ENCODE measurements around the gene XYLT1.

The XYLT1 gene

DNA sequence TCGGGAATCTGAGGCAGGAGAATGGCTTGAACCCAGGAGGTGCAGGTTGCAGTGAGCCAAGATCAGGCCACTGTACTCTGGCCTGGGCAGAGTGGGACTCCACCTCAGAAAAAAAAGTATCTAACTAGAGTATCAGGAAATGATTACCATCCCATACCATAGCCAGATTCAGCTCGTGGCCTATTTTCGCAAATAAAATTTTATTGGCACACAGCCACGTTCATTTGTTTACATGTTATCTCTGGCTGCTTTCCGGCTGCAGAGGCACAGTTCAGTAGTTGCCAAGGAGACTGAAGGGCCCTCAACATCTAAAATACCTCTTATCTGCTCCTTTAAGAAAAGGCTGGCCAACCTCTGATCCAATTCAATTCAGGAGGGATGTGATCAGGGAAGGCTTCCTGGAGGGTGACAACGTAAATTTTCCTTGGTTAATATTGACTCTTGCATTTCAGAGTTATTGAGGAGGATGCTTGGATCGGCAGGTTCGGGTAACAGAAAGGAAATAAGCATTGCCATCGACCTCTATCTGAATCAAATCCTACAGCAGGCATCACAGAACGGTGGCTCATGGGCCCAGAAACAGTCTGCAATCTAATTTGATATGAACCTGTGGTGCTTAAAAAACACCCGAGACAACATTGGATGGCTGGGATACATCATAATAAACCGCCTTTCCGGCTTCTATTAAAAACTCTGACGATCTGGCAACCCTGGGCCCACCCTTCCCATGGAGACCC is 73.8 kb downstream of the XYLT1 start:
- no peak for DNase-seq (ENCODE audit: low spot score)

DNA sequence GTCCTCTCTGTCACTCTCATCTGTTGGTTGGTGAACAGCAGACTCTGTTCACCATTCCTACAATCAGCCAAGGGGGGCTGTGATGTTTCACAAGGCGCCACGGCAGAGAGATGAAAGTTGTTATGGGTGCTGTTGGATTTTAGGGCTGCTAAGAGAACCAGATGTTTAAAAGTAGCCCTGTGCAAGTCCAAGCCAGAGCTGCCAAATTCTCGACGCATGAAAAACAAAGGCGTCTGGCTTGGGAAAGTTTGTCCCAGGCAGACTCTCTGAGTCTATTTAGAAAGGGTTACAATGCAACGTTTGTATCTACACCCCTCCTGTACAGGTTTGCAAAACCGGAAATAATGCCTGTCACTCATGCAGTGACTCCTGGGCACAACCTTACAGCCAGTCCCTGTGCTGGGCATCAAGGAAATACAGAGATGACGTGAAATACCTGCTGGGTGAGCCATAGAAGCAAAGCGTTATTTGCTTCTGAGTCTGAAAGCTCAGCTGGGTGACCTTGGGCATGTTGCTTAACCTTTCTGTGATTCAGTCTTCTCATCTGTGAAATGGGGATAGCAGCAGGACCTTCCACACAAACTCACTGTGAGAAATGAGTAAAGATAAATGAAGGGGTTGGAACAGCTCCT is 74.8 kb downstream of the XYLT1 start:
- no peak for DNase-seq (ENCODE audit: low spot score)

DNA sequence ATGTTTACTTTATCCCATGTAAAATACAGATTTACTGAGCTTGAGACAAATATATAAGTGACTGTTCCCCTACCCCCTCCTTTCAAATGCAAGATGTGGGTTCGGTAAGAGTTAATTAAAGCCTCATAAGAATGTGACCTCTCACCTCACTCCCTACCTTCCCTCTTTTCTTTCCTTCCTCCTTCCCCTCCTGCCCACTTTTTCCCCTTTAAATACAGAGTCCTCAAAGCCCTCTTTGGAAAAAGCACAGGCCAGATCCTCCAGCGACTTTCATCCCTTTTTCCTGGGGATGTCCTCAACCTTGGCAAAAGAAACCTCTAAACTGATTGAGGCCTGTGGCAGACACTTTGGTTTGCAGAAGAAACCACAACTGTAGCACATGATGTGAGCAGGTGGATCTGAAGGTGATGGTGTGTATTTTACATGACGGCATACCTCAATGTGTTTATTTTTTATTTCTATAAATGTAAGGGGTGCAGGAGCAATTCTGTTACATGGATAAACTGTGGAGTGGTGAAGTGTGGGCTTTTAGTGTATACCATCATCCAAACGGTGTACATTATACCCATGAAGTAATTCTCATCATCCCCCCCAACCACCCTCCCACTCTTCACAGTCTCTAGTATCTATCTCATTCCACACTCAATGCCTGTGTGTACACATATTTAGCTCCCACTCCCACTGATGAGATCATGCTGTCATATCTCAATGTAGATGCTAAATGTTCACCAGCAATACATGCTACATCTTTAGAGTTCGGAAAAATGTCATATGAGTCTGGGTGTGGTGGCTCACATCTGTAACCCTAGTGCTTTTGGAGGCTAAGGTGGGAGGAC is 77.7 kb downstream of the XYLT1 start:
- no peak for DNase-seq (ENCODE audit: low spot score)

DNA sequence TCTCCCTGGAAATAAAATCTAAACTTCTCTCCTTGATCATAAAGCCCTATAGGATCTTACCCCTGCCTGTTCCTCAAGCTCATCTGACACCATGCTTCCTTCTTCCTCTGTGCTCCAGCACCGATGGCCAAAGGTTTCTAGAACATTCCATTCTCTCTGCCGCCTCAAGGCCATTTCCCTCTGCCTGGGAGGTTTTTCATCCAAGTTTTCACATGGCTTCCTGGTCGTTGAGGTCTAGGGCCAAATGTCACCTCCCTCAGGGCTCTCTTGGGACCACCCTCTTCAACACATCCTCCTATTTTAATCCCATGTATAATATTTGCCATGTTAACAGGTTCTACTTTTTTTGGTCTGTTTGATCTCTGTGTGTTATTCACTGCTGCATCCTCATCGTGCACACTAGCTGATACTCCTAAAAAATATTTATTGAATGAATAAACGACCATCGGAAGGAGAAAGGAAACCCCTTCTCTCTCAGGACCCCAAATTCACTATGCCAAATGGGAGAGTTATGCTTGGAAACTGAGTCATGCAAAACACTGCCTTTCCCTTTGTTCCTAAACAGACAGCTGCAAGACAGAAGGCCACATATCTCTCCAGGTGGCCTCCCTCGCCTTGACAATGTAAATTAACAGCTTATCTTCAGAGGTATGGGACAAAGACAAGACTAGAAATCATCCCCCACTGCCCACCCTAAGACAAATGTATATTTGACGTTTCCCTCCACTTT is 78.5 kb downstream of the XYLT1 start:
- no peak for DNase-seq (ENCODE audit: low spot score)

DNA sequence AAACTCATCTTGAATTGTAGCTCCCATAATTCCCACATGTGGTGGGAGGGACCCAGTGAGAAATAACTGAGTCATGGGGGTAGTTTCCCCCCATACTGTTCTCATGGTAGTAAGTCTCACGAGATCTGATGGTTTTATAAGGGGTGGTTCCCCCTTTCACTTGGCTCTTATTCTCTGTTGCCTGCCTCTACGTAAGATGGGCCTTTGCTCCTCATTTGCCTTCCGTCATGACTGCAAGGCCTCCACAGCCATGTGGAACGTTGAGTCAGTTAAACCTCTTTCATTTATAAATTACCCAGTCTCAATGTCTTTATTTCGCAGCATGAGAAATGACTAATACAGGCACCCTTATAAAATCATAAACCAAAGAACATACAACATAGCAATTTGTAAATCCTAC is 79.0 kb downstream of the XYLT1 start:
- DNase-seq (ENCODE audit: low spot score): no peak

DNA sequence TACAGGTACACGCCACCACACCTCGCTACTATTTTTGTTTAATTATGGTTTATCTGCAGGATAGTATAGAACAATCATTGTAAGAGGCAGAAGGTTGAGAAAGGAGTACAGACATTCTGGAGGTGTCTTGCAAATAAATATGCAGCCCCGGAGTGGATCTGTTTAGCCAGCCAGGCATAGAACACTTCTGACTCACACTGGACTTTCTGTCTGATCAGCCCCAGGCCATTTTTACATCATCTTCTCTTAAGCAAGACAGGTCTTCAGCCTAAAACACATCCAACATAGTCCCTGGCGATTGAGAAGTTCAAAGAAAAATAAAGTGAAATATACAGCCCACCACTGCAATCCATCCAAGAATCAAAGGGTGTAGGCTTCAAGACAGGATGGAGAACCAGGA is 81.4 kb downstream of the XYLT1 start:
- no peak for DNase-seq (ENCODE audit: low spot score)

DNA sequence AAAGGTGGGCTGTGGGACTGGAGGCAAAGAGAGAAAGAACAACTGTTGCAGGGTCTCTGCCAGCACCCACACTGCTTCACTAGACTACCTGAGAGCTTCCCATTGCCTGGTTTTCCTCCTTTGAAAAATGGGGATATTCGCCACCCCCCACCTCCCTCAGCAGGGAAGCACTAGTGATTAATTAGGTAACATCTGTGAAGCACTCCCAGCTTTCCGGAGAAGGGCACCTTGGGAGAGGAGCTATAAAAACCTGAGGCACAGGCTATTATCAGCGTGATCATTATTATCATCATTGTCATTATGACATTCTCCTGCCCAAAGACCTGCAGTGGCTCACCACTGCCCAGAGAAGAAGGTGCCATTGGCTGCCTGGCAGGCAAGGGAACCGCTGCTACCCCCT is 83.5 kb downstream of the XYLT1 start:
- no peak for DNase-seq (ENCODE audit: low spot score)

DNA sequence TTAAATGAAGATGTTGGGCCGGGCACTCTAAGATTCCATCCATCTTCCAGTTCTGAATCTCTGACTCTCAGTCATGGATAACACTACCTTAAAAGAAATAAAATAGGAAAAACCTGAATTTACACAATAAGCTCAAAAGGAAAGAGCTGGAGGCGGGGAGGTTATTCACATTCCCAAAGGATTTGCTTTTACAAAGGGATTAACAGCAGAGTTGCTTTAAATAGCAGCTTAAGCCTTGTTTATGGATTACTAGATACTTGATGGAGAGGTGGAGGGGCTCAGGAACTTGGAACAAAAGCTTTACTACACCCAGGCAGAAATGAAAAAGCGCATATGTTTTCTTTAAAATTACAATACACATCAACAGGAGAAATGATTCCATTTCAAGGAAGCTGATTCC is 84.5 kb downstream of the XYLT1 start:
- no peak for DNase-seq (ENCODE audit: low spot score)

DNA sequence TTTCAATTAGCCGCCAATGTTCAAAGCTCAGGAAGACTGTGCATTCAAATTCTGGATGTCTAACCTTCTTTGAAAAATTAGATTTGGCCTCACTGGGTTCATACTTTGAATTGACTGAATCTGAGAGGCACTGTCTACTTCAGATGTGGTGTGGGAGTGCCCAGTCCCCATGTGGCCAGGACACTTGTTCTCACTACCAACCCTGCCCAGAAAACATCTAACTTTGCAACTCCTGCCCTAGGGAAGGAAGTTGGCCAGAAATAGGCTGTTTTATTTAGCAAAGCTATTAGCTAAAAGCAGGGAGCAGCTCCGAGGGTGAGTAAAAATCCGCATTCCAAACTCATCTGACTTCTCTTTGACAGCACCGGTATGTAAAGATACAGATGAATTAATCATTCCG is 86.3 kb downstream of the XYLT1 start:
- no peak for DNase-seq (ENCODE audit: low spot score)

DNA sequence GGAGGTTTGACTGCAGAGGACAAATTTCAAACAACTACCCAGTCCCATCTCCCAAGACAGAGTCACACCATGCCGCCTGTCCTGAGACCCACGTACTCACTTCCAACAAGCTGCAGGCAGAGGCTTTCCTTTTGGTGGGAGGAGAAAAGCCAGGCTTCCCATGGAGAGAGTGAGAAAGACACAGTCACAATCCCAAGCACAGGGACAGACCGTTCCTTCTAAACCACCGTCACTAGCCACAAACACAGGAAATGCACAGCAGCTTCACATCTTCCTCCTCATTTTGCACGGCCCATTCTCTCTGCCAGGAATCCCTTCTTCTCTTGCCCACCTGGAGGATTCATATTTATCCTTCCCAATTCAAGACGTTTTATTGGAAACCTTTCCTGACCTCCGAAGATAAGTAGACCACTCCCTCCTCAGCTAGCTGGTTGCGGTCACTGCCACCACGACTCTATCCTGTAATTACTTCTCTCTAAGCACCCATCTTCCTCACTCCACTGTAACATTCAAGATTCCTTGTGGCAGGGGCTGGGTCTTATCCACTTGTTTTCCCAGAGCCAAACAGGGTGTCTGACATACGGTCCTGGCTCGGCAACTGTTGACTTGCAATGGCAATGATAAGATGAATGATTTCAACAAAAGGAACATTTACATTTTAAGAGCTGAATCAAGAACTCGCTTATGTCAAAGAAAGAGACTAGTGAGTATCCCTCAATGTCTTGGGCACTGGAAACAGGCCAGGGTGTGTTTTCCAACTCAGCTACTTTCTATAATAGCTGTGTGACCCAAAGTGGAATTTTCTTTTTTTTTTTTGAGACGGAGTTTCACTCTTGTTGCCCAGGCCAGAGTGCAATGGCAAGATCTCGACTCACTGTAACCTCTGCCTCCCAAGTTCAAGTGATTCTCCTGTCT is 87.6 kb downstream of the XYLT1 start:
- no peak for DNase-seq (ENCODE audit: low spot score)

DNA sequence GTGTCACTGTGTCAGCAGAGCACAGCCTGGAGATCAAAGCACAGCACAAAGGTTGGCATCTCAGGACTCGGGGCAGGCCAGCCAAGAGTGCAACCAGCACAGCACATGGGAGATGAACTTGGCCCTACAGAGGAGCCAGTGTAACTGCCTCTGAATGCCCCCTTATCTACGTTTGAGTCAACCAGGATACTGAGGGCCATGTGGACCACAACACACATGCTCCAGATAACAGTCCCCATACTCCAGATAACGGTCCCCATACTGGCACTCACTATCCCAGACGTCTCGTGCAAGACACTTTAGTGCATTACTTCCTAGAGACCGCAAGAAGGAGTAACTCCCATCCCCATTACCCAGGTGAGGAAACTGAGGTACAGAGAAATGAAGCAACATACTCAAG is 88.2 kb downstream of the XYLT1 start:
- DNase-seq (ENCODE audit: low spot score): no peak

DNA sequence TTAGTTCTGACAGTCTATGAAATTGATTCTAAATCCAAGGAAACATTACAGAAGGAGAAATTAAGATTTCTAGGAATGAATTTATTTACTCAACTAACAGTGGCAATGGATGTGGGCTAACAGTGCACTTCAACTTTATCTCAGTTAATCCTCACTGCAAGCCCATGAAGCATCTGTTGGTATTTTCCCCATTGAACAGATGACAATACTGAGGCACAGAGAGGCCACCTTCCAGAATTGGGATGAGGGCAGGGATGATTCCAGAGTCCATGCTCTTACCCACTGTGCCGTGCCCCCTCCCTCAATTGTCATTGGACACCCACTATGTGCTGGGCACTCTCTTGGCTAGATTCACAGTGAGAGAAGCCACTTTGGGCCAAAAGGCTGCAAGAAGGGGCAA is 89.0 kb downstream of the XYLT1 start:
- no peak for DNase-seq (ENCODE audit: low spot score)

DNA sequence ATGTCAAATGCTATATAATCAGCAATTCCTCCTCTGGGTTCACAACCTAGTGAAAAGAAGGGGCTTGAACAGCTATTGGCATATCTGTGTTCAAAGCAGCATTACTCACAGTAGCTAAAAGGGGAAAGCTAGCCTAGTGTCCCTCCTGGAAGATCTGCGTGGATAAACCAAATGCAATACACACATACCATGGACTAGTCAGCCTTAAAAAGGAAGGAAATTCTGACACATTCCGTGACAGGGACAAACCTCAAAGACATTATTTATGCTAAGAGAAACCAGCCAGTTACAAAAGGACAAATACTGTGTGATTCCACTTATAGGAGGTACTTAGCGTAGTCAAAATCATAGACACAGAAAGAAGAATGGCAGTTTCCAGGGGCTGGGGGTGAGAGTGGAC is 90.1 kb downstream of the XYLT1 start:
- DNase-seq (ENCODE audit: low spot score): no peak

DNA sequence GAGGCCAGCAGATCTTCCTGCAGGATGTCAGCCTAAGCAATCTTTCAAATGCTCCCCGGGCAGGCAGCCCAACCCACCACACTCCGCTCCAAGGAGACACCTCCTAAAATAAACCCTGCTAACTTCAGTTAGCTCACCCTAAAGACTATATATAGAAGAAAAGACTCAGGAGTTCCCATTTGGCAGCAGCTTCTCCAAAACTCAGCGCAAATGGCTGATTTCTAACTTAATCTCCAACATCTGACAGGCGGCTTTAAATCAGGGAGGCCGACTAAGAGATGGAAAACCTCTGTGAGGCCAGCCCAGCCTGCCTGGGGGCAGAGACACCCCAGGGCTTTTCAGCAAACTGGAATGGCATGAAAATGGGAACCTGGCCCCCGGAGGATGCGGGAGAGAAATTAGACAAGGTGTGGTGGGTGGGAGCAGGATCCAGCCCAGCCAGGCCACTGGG is 91.6 kb downstream of the XYLT1 start:
- DNase-seq (ENCODE audit: low spot score): no peak

DNA sequence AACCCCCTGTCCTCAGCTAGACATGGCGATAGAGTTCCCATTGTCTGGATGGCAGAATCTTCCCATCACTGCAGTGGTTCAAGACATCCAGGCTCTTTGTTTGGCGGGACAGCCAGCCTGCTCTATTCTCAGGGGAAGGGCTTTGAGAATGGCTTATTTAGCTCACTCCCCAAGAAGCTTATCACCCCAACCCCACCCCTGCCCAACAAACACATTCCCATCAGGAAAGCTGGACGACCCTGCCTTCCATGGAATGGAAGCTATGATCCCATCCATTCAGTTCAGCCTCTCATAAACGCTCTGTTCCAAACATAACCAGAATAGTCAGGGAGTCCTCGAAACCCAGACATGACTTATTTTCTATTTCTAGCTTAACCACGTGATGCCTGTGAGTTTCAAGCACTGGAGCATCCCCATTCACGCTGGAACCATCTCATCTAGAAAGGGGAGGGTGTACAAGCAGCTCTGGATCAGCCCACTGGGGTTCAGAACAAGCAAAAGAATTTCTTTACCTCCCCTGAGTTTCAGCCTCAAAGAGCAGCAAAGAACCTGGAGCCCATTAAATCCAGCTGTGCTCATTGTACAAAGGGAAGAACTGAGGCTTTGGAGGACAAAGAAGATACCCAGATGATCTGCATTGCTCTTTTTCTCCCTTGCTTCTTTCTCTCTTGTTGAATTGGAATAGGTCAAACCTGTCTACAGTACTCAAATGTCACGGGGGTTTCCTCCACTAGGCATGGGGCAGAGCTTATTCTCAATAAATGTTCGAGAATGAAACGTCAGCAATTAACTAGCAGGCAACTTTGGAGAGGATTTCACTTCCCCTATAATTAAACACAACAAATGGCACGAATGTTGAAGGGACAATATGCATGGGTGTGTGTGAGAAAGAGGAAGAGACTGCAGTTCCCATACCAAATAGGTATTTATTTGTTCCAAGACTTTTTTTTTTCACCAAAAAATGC is 93.1 kb downstream of the XYLT1 start:
- DNase-seq (ENCODE audit: low spot score): no peak

DNA sequence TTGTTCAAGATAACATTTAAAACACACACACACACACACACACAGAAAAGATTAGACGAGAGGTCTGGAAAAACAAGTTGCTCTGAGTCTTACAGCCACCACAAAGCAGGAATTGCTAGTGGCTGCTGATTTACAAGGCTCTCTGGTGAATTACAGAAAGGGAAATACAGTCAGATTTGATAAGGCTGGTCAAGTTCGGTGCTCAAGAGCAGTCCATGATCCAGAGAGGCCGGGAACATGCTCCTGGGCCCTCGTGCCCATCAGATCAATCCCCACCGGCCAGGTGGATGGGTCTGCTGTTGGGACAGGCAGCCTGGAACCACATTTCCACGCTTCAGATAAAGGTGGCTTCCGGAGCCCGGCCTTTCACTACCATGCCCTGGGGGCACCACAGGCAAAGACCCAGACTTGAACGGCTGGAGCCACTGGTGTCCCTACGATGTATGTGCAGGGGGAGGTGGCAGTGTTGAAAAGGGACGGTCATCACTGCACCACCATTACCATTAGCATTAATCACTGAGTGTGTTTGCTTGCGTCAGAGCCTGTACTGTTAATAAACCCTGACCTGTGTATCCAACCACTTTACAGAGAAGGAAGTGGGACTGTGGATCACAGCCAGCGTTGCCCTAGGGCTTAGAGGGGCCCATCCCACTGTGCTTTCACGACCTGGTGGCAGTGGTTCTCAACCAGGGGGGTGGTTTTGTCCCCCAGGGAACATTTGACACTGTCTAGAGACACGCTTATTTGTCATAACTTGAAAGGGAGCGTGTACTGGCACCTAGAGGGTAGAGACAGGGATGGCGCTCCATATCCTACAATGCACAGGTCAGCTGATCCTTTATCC is 95.1 kb downstream of the XYLT1 start:
- no peak for DNase-seq (ENCODE audit: low spot score)

DNA sequence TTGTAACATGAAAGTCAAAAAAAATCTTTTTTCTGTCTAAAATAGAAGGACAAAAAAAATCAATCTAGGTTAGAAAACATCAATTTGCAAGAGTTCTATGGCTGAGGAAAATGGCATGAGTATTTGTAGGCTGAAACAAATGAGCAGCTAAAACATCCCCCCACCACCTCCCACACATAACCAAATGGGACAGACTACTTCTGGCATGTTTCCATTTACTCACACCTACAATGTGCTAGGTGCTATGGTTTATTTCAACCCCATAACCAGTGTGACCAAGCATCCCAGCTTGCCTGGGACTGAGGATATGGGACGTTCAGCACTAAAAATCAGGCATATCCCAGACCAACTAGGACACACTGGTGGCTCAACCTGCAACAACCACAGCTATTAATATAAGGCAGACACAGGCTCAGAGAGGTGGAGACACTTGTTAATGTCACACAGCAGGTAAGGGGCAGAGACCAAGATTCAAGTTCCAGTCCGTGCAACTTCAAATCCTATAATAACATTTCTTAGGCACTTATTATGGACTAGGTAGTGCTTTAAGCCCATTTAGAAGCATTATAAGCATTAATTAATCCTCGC is 96.0 kb downstream of the XYLT1 start:
- no peak for DNase-seq (ENCODE audit: low spot score)

DNA sequence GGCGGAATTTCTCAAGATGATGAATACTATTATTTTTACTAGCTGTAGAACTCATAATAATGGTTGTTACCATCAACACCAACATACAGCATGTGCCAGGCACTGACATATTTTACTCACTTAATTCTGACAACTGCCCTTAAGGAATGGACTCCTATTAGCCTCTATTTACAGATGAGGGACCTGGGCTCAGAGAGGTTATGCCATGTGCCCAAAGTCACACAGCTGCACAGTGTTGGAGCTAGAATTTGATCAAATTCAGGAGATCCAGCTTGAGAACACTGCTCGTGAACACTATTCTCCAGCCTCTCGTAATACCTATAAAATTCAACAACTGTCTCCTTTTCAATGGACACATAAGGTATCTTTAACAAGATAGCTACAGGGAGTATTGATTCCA is 97.2 kb downstream of the XYLT1 start:
- DNase-seq (ENCODE audit: low spot score): no peak

DNA sequence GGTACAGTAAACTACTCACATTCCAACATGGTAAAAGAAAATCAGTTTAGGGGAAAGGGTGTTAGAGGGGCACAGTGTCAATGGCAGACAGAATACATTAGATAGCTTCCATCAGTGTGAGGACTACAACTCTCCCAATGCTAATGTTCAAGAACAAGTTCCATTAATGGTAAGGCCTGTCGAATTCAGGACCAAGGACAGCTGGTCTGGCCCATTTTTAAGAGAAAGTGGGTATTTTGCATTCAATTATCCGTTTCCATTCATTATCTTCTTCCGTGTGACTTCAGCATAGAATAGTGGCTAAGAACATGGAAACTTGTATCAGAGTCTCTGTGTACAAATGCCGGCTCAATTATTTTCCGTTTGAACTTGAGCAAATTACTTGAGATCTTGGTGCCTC is 98.4 kb downstream of the XYLT1 start:
- DNase-seq (ENCODE audit: low spot score): no peak

Data from hematopoietic multipotent progenitor cell treated with erythropoietin and hydrocortisone succinate and interleukin-3 and kit ligand, for 17 days (in vitro differentiated cells).